CD8-positive, alpha-beta memory T cell (primary cell): ENCODE measurements around the gene SPHKAP. TPM values are rescaled to one million over a fixed set of nuclear protein-coding genes. Genes with fewer than 3 reads are reported as not detected.
"Not testable (repeated sequence)": the region's sequence is repeated elsewhere in the genome, so short reads cannot be mapped to it uniquely, and the experiment has no call there.

Source experiments
- CTCF ChIA-PET: fragments of 350-600 bp; sonication (Branson Sonifier 250); formaldehyde crosslinking; loops from one replicate; lab custom pipeline; 2021; ENCODE audit warnings: antibody characterized with exemption; lab: Charles Lee
- POLR2A ChIA-PET: fragments of 350-600 bp; sonication (Branson Sonifier 250); formaldehyde crosslinking; loops from one replicate; lab custom pipeline; 2021; ENCODE audit warnings: antibody characterized with exemption; lab: Charles Lee
- DNase-seq, 5 donors: peaks; one replicate each; pipeline versions ENCODE4 v3.0.0 to v3.0.0-alpha.2; 2020 to 2022; ENCODE audit warnings: mixed read lengths in 1 of 5
- H3K27ac ChIP-seq: one replicate; pipeline ENCODE4 v1.7.0; 2013; ENCODE audit warnings: low read depth, mild to moderate bottlenecking, low read length, moderate library complexity
- H3K27me3 ChIP-seq: 2 replicates; pipeline ENCODE4 v1.7.0; 2013; ENCODE audit warnings: low read length, mild to moderate bottlenecking; ENCODE audit not compliant: insufficient read depth, poor library complexity, severe bottlenecking
- H3K36me3 ChIP-seq: 2 replicates; pipeline ENCODE4 v1.7.0; 2013; ENCODE audit warnings: mild to moderate bottlenecking, low read length, moderate library complexity; ENCODE audit not compliant: insufficient read depth
- H3K4me1 ChIP-seq: 2 replicates; pipeline ENCODE4 v1.7.0; 2013; ENCODE audit warnings: mild to moderate bottlenecking, low read length, moderate library complexity; ENCODE audit not compliant: insufficient read depth
- H3K4me3 ChIP-seq: 2 replicates; pipeline ENCODE4 v1.7.0; 2013; ENCODE audit warnings: mild to moderate bottlenecking, low read length
- H3K9me3 ChIP-seq: 2 replicates; pipeline ENCODE4 v1.7.0; 2013; ENCODE audit warnings: mild to moderate bottlenecking, low read length
- H3K27ac Mint-ChIP-seq, 8 donors: one replicate each; pipeline ENCODE4 v1.8.0; 2020 to 2021; ENCODE audit warnings: mixed read lengths in 8 of 8, mild to moderate bottlenecking in 6 of 8, inconsistent platforms in 3 of 8, moderate library complexity in 3 of 8
- H3K27me3 Mint-ChIP-seq, 2 donors: one replicate each; pipeline ENCODE4 v1.8.0; 2020 to 2021; ENCODE audit warnings: mixed read lengths in 2 of 2, mild to moderate bottlenecking in 1 of 2, moderate library complexity in 1 of 2
- H3K36me3 Mint-ChIP-seq, 3 donors: one replicate each; pipeline ENCODE4 v1.8.0; 2020 to 2021; ENCODE audit warnings: mixed read lengths in 3 of 3, inconsistent platforms in 1 of 3, mild to moderate bottlenecking in 1 of 3
- H3K4me1 Mint-ChIP-seq, 3 donors: one replicate each; pipeline ENCODE4 v1.8.0; 2020 to 2021; ENCODE audit warnings: mixed read lengths in 3 of 3, inconsistent platforms in 1 of 3, mild to moderate bottlenecking in 1 of 3
- H3K4me3 Mint-ChIP-seq, 7 donors: one replicate each; pipeline ENCODE4 v1.8.0; 2020 to 2021; ENCODE audit warnings: mixed read lengths in 7 of 7, mild to moderate bottlenecking in 6 of 7, moderate library complexity in 4 of 7, inconsistent platforms in 2 of 7
- H3K9me3 Mint-ChIP-seq, 5 donors: one replicate each; pipeline ENCODE4 v1.8.0; 2020 to 2022; ENCODE audit warnings: mixed read lengths in 5 of 5, mild to moderate bottlenecking in 3 of 5, moderate library complexity in 2 of 5, inconsistent platforms in 1 of 5
- polyA plus RNA-seq: library from polyadenylated mRNA; unstranded; fragments of 300-500 nt; fragmentation: Illumina TruSeq; gene quantifications from one replicate; pipeline ENCODE4 v1.2.3, GENCODE V29; 2021
- total RNA-seq, 2 experiments: library from RNA; stranded (reverse); gene quantifications; one replicate each; pipeline ENCODE4 v1.2.3, GENCODE V29; 2021

SPHKAP gene
- total and polyA plus RNA-seq, 3 experiments from 2014 or later, result not detected

DNA sequence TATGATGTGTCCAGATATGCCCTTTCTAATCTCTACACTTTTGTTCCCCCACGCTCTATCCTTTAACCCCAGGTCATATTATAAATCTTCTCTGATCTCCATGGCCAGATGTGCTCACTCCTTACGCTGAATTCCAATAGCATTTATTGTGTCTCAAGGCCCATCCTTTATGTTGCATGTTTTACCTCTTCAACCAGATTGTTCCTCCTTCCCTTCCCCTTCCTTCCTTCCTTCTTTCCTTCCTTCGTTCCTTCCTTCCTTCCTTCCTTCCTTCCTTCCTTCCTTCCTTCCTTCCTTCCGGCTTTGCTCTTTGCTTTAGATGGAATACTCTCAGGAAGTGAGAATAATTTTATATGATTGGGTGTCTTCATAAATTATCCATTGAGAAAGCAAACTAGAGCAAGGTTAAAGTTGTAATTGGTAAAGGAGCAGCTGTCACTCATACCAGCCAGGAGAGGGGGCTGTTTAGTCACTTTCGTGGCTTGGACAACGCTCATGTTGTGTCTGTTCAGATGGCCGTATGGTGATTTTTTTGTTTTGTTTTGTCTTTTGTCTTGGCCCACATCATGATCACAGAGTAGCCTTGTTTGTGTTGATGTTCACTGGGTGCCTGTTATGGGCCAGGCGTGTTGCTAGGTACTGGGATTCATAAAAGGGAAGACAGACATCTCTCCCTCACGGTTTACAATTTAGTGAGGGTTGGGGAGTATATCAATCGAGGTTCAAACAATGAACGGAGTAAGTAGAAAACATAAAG lies 242.0 kb downstream of the SPHKAP start:
- ChIA-PET CTCF (no interaction called here), POLR2A (no interaction called here)

DNA sequence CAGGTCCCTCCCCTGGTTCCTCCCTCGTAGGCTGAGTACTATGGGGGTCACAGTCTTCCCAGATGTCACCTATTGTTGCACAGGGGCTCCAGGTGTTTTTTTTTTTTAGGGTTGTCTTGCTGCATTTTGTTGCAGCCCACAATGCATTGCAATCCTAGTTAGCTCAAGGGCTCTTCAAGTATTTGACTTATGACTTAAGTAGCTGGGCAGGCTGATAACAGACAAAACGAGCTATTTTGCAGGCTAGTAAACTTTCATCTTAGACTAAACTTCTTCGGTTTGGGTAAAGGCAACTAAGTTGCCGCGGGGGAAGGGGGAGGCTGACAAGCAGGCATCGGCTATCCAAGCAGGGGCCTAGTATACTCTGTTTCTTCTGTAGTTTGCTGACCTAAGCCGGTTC lies 245.2 kb downstream of the SPHKAP start:
- DNase-seq, H3K27ac ChIP-seq, CTCF ChIA-PET, POLR2A ChIA-PET, H3K36me3 ChIP-seq, H3K4me1 Mint-ChIP-seq, H3K9me3 ChIP-seq, H3K27me3 ChIP-seq, H3K4me3 Mint-ChIP-seq, H3K4me3 ChIP-seq, H3K9me3 Mint-ChIP-seq, H3K27ac Mint-ChIP-seq, H3K36me3 Mint-ChIP-seq, H3K27me3 Mint-ChIP-seq, H3K4me1 ChIP-seq: not testable (repeated sequence)

More for the DNA sequence above, 242.0 kb downstream of the SPHKAP start:
- Mint-ChIP-seq H3K4me3 (no peak overlapping the region), H3K9me3 (peaks cover 0 to 9% (median 1%) of the 10 kb centered on the region in 5 donors), H3K4me1 (no peaks in the 10 kb centered on the region), H3K27ac (no peak overlapping the region), H3K27me3 (peaks cover 2 to 5% of the 10 kb centered on the region in 2 donors), H3K36me3 (no peaks in the 10 kb centered on the region)
- no peaks in the 10 kb centered on the region for H3K4me1 ChIP-seq
- H3K27ac ChIP-seq, result no peak overlapping the region
- DNase-seq, result no peak
- no peaks in the 10 kb centered on the region for H3K27me3 ChIP-seq
- H3K36me3 ChIP-seq, result no peaks in the 10 kb centered on the region
- no peak overlapping the region for H3K4me3 ChIP-seq
- H3K9me3 ChIP-seq, result no peaks in the 10 kb centered on the region

DNA sequence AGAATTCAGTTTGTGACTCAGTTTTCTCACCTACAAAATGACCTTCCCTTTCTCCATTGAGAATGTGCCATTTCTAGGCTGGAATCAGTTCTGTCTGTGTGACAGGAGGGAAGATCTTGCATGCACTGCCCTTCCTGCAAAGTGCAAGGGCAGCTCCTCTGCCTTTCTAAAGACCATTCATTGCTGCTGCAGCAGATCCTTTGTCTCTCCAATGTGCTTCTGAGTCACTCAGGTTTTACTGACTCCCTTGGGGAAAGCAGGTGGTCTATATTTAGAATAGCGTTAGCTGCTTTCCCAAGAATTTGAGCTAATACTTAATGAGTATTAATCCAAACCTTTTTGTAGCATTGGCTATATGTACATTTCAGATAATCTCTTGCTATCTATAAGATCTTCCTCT lies 247.6 kb downstream of the SPHKAP start:
- no peaks in the 10 kb centered on the region for H3K4me1 ChIP-seq
- ChIA-PET POLR2A (no interaction called here), CTCF (no interaction called here)
- no peaks in the 10 kb centered on the region for H3K4me1 Mint-ChIP-seq
- H3K36me3 ChIP-seq, result no peaks in the 10 kb centered on the region
- no peak overlapping the region for H3K4me3 ChIP-seq
- H3K9me3 Mint-ChIP-seq, result peaks cover 0 to 6% (median 1%) of the 10 kb centered on the region in 5 donors
- no peaks in the 10 kb centered on the region for H3K9me3 ChIP-seq
- no peaks in the 10 kb centered on the region for H3K27me3 ChIP-seq
- no peaks in the 10 kb centered on the region for H3K36me3 Mint-ChIP-seq
- no peak overlapping the region for H3K27ac Mint-ChIP-seq
- peaks cover 0 to 2% of the 10 kb centered on the region in 2 donors for H3K27me3 Mint-ChIP-seq
- no peak for DNase-seq
- no peak overlapping the region for H3K4me3 Mint-ChIP-seq
- H3K27ac ChIP-seq, result no peak overlapping the region

DNA sequence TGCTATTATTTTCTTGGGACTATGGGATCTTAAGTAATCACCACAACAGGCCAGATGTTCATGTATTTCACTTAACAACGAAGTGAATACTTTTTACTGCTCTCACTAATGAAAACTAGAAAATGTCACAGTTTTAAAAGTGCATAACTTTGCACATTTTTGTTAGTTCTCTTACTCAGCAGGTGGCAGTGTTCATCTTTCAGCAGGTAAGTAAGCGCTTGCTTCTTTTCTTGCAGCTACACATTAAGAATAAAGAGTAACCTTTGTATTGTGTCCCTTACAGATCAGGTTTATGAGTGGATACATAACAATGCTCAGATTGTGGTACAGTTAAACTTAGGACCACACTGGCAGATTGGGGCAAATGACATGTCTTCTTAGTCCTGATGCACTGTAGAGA lies 249.1 kb downstream of the SPHKAP start:
- H3K9me3 ChIP-seq, result no peaks in the 10 kb centered on the region
- Mint-ChIP-seq H3K27ac (no peak overlapping the region), H3K9me3 (peaks cover 1 to 6% (median 3%) of the 10 kb centered on the region in 5 donors), H3K36me3 (no peaks in the 10 kb centered on the region), H3K4me1 (no peaks in the 10 kb centered on the region), H3K27me3 (no peaks in the 10 kb centered on the region), H3K4me3 (no peak overlapping the region)
- no peaks in the 10 kb centered on the region for H3K36me3 ChIP-seq
- DNase-seq, result no peak
- POLR2A ChIA-PET, result no interaction called here
- no peaks in the 10 kb centered on the region for H3K4me1 ChIP-seq
- no peak overlapping the region for H3K27ac ChIP-seq
- CTCF ChIA-PET, result no interaction called here
- H3K27me3 ChIP-seq, result no peaks in the 10 kb centered on the region
- H3K4me3 ChIP-seq, result no peak overlapping the region

DNA sequence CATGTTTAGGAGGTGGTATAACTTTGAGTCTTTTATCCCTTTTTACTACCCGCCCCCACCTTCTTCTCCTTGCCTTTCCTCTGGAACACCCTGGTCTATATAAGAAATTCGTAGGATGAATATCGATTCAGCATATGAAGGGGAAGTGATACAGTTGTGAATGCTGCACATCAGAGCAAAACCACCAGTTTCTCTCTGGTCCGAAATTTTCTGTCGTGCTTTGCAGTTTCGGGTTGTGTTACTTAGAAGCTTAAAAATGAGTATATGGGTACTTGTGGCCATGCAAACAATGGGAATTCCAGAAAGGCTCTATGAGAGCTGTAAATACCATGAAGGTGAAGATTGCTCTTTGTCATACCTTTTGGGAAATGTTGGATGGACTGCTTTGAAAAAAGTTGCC lies 249.5 kb downstream of the SPHKAP start:
- no peak overlapping the region for H3K27ac Mint-ChIP-seq
- peaks cover 1 to 10% (median 5%) of the 10 kb centered on the region in 5 donors for H3K9me3 Mint-ChIP-seq

More for the DNA sequence above, 249.5 kb downstream of the SPHKAP start:
- H3K4me3 Mint-ChIP-seq, result no peak overlapping the region
- no peak overlapping the region for H3K4me3 ChIP-seq
- no peaks in the 10 kb centered on the region for H3K4me1 Mint-ChIP-seq
- H3K27me3 ChIP-seq, result no peaks in the 10 kb centered on the region
- H3K27me3 Mint-ChIP-seq, result no peaks in the 10 kb centered on the region
- no peaks in the 10 kb centered on the region for H3K36me3 ChIP-seq
- ChIA-PET CTCF (no interaction called here), POLR2A (no interaction called here)
- H3K4me1 ChIP-seq, result no peaks in the 10 kb centered on the region
- H3K36me3 Mint-ChIP-seq, result no peaks in the 10 kb centered on the region
- no peak overlapping the region for H3K27ac ChIP-seq
- no peaks in the 10 kb centered on the region for H3K9me3 ChIP-seq
- DNase-seq, result no peak
